Measurements from ENCODE around the gene MTA1.

DNA sequence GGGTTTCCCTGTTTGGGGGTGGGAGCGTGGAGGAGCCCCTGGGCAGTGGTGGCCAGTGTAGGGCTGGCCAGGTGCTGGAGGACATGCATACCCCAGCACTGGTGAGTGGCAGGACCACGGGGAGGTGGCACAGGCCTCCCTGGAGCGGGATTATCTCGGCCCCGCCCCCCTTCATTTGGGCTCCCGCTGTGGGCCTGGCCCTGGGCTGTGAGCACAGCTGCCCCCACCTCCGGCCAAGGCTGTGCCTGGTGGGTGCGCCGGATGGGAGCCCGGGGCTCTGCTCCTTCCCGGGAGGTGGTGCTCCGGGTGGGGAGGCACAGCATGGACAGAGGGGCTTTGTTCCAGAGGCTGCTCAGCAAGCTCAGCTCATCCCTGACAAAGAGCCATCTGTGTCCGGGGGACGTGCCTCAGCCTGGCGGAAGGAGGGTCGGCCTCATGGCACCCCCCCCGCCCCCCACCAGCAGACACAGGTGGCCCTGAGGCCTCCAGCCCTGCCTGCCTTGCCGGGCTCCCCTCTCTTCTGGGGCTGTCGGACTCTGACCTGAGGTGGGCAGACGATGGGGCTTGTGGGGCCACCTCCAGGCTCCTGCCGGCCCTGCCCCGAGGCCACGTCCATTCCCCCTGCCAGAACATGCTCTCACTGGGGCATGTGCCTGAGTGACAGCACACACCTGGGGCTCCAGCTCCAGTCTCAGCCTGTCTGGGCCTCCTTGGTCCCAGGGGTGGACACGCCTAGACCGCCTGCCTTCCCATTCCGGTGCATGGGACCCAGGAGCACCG lies 79.8 kb downstream of the MTA1 start:
- TF ChIP-seq, protein P1, sequence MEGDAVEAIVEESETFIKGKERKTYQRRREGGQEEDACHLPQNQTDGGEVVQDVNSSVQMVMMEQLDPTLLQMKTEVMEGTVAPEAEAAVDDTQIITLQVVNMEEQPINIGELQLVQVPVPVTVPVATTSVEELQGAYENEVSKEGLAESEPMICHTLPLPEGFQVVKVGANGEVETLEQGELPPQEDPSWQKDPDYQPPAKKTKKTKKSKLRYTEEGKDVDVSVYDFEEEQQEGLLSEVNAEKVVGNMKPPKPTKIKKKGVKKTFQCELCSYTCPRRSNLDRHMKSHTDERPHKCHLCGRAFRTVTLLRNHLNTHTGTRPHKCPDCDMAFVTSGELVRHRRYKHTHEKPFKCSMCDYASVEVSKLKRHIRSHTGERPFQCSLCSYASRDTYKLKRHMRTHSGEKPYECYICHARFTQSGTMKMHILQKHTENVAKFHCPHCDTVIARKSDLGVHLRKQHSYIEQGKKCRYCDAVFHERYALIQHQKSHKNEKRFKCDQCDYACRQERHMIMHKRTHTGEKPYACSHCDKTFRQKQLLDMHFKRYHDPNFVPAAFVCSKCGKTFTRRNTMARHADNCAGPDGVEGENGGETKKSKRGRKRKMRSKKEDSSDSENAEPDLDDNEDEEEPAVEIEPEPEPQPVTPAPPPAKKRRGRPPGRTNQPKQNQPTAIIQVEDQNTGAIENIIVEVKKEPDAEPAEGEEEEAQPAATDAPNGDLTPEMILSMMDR (IDR thresholded peaks at IDR 0.05; ENCODE audit: low read depth, low read length, poor library complexity, severe bottlenecking): no peak
- TF ChIP-seq EZH2phosphoT487 (IDR thresholded peaks at IDR 0.05; ENCODE audit: borderline replicate concordance, low read length): no peak
